HepG2 (cell line): ENCODE measurements around the gene PRXL2A. TPM values are rescaled to one million over a fixed set of nuclear protein-coding genes. Genes with fewer than 3 reads are reported as not detected.

Experiments used
- ATAC-seq: fragments of 200-7000 bp; cut with Tn5 transposase; 3 replicates; pipeline ENCODE4 v1.9.1; 2020; ENCODE audit warnings: mild to moderate bottlenecking, moderate library complexity
- BruUV-seq: library from RNA; stranded (reverse); fragments of 400-500 nt; replicated peaks from 2 replicates; lab custom pipeline; 2021; lab: Mats Ljungman, UMichigan
- CTCF ChIA-PET: fragments of 300-600 bp; formaldehyde crosslinking; extraction: SDS; loops from one replicate; lab custom pipeline; 2021; ENCODE audit warnings: low total read pairs, inconsistent platforms, low intra/inter-chr PET ratio; lab: Yijun Ruan, JAX
- POLR2A ChIA-PET: fragments of 350-600 bp; sonication (Branson Sonifier 250); formaldehyde crosslinking; loops from one replicate; lab custom pipeline; 2020; ENCODE audit warnings: antibody characterized with exemption, inconsistent platforms; lab: Yijun Ruan, JAX
- DNase-seq: peaks from one replicate; pipeline ENCODE4 v3.0.0-alpha.2; 2015; ENCODE audit warnings: low spot score
- FAIRE-seq: peaks from 3 replicates; lab custom pipeline; 2011; peaks lifted over from hg19 to GRCh38; lab: Jason Lieb, UNC
- H2AFZ ChIP-seq: one replicate; pipeline ENCODE4 v1.6.1; 2011; ENCODE audit warnings: low read length, inconsistent platforms
- H3K27ac ChIP-seq: fragments of 300-600 bp; 3 replicates; pipeline ENCODE4 v1.8.0; 2011; ENCODE audit warnings: mixed run types, mild to moderate bottlenecking, mixed read lengths, low read length, inconsistent platforms; ENCODE audit not compliant: insufficient read depth; ENCODE audit errors: extremely low read length
- H3K27me3 ChIP-seq, 2 experiments: fragments of 200-600 bp in 1 of 2; 2 replicates in 1 of 2; 3 replicates in 1 of 2; pipeline versions ENCODE4 v1.6.0 to v1.8.0; 2011; ENCODE audit warnings: low read length in 2 of 2, mild to moderate bottlenecking in 2 of 2, moderate library complexity in 2 of 2, inconsistent platforms in 1 of 2; ENCODE audit not compliant: insufficient read depth in 2 of 2, control insufficient read depth in 1 of 2
- H3K36me3 ChIP-seq, 2 experiments: fragments of 200-600 bp in 1 of 2; replicated peaks in 1 of 2; 2 replicates in 1 of 2; 3 replicates in 1 of 2; pipeline versions ENCODE4 v1.5.1 to v1.8.0; 2011; ENCODE audit warnings: low read length in 2 of 2, inconsistent platforms in 1 of 2; ENCODE audit not compliant: insufficient read depth in 2 of 2, control insufficient read depth in 1 of 2
- H3K4me1 ChIP-seq: 2 replicates; pipeline ENCODE4 v1.5.1; 2012; ENCODE audit warnings: low read length, inconsistent platforms; ENCODE audit not compliant: insufficient read depth
- H3K4me2 ChIP-seq: 2 replicates; pipeline ENCODE4 v1.6.0; 2011; ENCODE audit warnings: low read depth, low read length, inconsistent platforms
- H3K4me3 ChIP-seq, 3 experiments: fragments of 200-600 bp in 1 of 3; sonication (generic), shearing (Covaris generic) in 1 of 3; replicated peaks in 1 of 3; 2 replicates each; pipeline ENCODE4 v1.5.1; 2011 to 2016; ENCODE audit warnings: low read length in 3 of 3, inconsistent platforms in 2 of 3, low read depth in 2 of 3, mild to moderate bottlenecking in 2 of 3, control low read depth in 1 of 3, mixed read lengths in 1 of 3; ENCODE audit not compliant: insufficient read depth in 1 of 3
- H3K79me2 ChIP-seq: one replicate; pipeline ENCODE4 v1.6.1; 2011; ENCODE audit warnings: low read length, inconsistent platforms; ENCODE audit not compliant: insufficient read depth
- H3K9ac ChIP-seq: 2 replicates; pipeline ENCODE4 v1.6.0; 2011; ENCODE audit warnings: mild to moderate bottlenecking, low read depth, low read length, inconsistent platforms; ENCODE audit not compliant: insufficient read depth
- H3K9me3 ChIP-seq: 2 replicates; pipeline ENCODE4 v1.5.1; 2012; ENCODE audit warnings: mild to moderate bottlenecking, low read length
- H4K20me1 ChIP-seq: 2 replicates; pipeline ENCODE4 v1.6.0; 2011; ENCODE audit warnings: inconsistent platforms, mild to moderate bottlenecking, low read length, moderate library complexity; ENCODE audit not compliant: insufficient read depth
- ATF4 ChIP-seq, 2 experiments: fragments of 450-650 bp in 1 of 2; sonication (generic) in 1 of 2; formaldehyde crosslinking; IDR thresholded peaks; 2 replicates each; pipeline versions ENCODE4 v1.5.0 to v1.8.0; 2020 to 2022; ENCODE audit warnings: mild to moderate bottlenecking in 1 of 2, missing genetic modification reagents in 1 of 2
- ATF7-NPFF ChIP-seq: sonication (generic); formaldehyde crosslinking; IDR thresholded peaks from 2 replicates; pipeline ENCODE4 v1.8.1; 2023; ENCODE audit warnings: mild to moderate bottlenecking, low read depth, missing genetic modification reagents, moderate library complexity
- CEBPB ChIP-seq: IDR thresholded peaks from 2 replicates; pipeline ENCODE4 v1.6.1; 2011; ENCODE audit warnings: low read depth, low read length, improper control_type of control experiment, borderline replicate concordance
- EZH2 ChIP-seq: conservative IDR thresholded peaks from 2 replicates; pipeline ENCODE4 v1.6.1; 2012; ENCODE audit warnings: mild to moderate bottlenecking, low read depth, low read length, moderate library complexity
- GABPB1 ChIP-seq: IDR thresholded peaks from 2 replicates; pipeline ENCODE4 v1.6.1; 2016; ENCODE audit warnings: mild to moderate bottlenecking, missing genetic modification reagents, moderate library complexity, missing compliant biosample characterization
- NR2C2 ChIP-seq: sonication (generic); formaldehyde crosslinking; IDR thresholded peaks from 2 replicates; pipeline ENCODE4 v1.4.0; 2020; ENCODE audit warnings: missing genetic modification reagents, mild to moderate bottlenecking, moderate library complexity, borderline replicate concordance
- ZBTB7A ChIP-seq: sonication (generic); formaldehyde crosslinking; IDR thresholded peaks from 2 replicates; pipeline ENCODE4 v1.8.0; 2022; ENCODE audit warnings: mild to moderate bottlenecking, missing genetic modification reagents
- ZNF121 ChIP-seq: sonication (generic); formaldehyde crosslinking; IDR thresholded peaks from 2 replicates; pipeline ENCODE4 v1.5.0; 2020; ENCODE audit warnings: mild to moderate bottlenecking, missing genetic modification reagents
- ZNF230 ChIP-seq: sonication (generic); formaldehyde crosslinking; IDR thresholded peaks from 2 replicates; pipeline ENCODE4 v1.4.0; 2020; ENCODE audit warnings: mild to moderate bottlenecking, missing genetic modification reagents
- ZNF644 ChIP-seq: IDR thresholded peaks from 2 replicates; pipeline ENCODE4 v1.6.1; 2016; ENCODE audit warnings: low read depth
- ZNF788 ChIP-seq: sonication (generic); formaldehyde crosslinking; IDR thresholded peaks from 2 replicates; pipeline ENCODE4 v1.5.0; 2020; ENCODE audit warnings: mild to moderate bottlenecking, missing genetic modification reagents, borderline replicate concordance
- ZNF816 ChIP-seq: sonication (generic); formaldehyde crosslinking; IDR thresholded peaks from 2 replicates; pipeline ENCODE4 v1.8.0; 2022; ENCODE audit warnings: missing genetic modification reagents, mild to moderate bottlenecking, borderline replicate concordance
- ZNF883 ChIP-seq: sonication (generic); formaldehyde crosslinking; IDR thresholded peaks from 2 replicates; pipeline ENCODE4 v1.5.1; 2020; ENCODE audit warnings: mild to moderate bottlenecking, missing genetic modification reagents; ENCODE audit errors: not compliant biosample characterization
- WGBS: methylation state at CpG from one replicate; pipeline ENCODE4 v1.1.6; 2017; ENCODE audit warnings: low lambda C conversion rate; 5-methylcytosine and 5-hydroxymethylcytosine counted together
- in situ Hi-C: cut with HindIII; loops from 2 replicates; pipeline ENCODE4 v1.10.0; 2017; ENCODE audit warnings: low pct_unique_long_range_greater_than_20kb; ENCODE audit not compliant: extremely low pct_ligation_motif_present
- intact Hi-C: fragments of 100-400 bp; cut with micrococcal nuclease; formaldehyde crosslinking; loops from one replicate; pipeline ENCODE4 v1.10.0; 2022; ENCODE audit not compliant: unreplicated experiment
- polyA plus RNA-seq, 8 experiments: library from polyadenylated mRNA; depleted of rRNA in 3 of 8; stranded (reverse) in 7 of 8; unstranded in 1 of 8; fragments of >200 nt; fragmentation: Illumina TruSeq in 4 of 8; extraction: Trizol in 4 of 8; gene quantifications; 2 replicates each; pipeline versions ENCODE4 v1.2.1 to v1.2.3, GENCODE V29; 2011 to 2016; ENCODE audit warnings: low read depth in 4 of 8, missing spikeins in 1 of 8, mixed read lengths in 1 of 8; ENCODE audit not compliant: insufficient read depth in 1 of 8
- total RNA-seq, 5 experiments: library from RNA; depleted of rRNA; stranded (reverse); fragments of >200 nt; fragmentation: Illumina TruSeq; extraction: Trizol; gene quantifications; 2 replicates each; pipeline ENCODE4 v1.2.3, GENCODE V29; 2016; ENCODE audit warnings: low read depth in 1 of 5

PRXL2A gene
- total and polyA plus RNA-seq, 2 of the 13 experiments (the other 11 are each of a cell fraction or from before 2014, with no cell fraction given): 43.9 to 79.9 TPM

GRCh38 chr10:80397014-80397413, 11.3 kb upstream of the PRXL2A start:
- 70% methylated on average over 2 of the region's 2 CpGs for WGBS
- POLR2A ChIA-PET: interaction anchor here (2.7 kb wide), 1 partner anchor 11 kb away, joined by 18 read pairs; the partner anchor contains the start of gene PRXL2A
- no peak for FAIRE-seq

GRCh38 chr10:80400136-80400804, 8.1 kb upstream of the PRXL2A start:
- peaks cover 0 to 5% of the 10 kb centered on the region in 2 experiments; a peak in 1 of 5 replicates for H3K27me3 ChIP-seq
- no peak overlapping the region for H3K4me2 ChIP-seq
- ATAC-seq (peak; percentile 46; the same call in 1 of the 3 replicates), DNase-seq (no peak), FAIRE-seq (no peak)
- H3K9me3 ChIP-seq: no peaks in the 10 kb centered on the region
- H3K27ac ChIP-seq: no peak overlapping the region
- no peaks in the 10 kb centered on the region for H3K79me2 ChIP-seq
- in situ Hi-C loops (no loop called here), intact Hi-C loops (no loop called here)
- no peaks in the 10 kb centered on the region for H4K20me1 ChIP-seq
- no peak for TF ChIP-seq EZH2
- no peak for TF ChIP-seq ZNF816 (CRISPR knock-in tag)
- no peak for TF ChIP-seq ZNF788 (CRISPR knock-in tag)
- no peak for TF ChIP-seq ZNF230
- TF ChIP-seq ZNF644 (CRISPR knock-in tag): no peak
- no peak for TF ChIP-seq GABPB1 (CRISPR knock-in tag)
- TF ChIP-seq NR2C2 (CRISPR knock-in tag): no peak
- no peak for TF ChIP-seq ZNF121 (CRISPR knock-in tag)
- WGBS: 51% methylated on average over 8 of the region's 8 CpGs
- no peak overlapping the region for H3K9ac ChIP-seq
- H3K4me3 ChIP-seq: no peak overlapping the region
- ChIA-PET CTCF (no interaction called here), POLR2A (no interaction called here)
- BruUV-seq: no TSS peak
- no peaks in the 10 kb centered on the region for H3K36me3 ChIP-seq
- peaks cover 9% of the 10 kb centered on the region for H3K4me1 ChIP-seq
- no peak overlapping the region for H2AFZ ChIP-seq

More at GRCh38 chr10:80397014-80397413, 11.3 kb upstream of the PRXL2A start:
- intact Hi-C loops: no loop called here
- ATAC-seq: no peak
- Histone ChIP-seq H3K9me3 (no peaks in the 10 kb centered on the region), H3K9ac (no peak overlapping the region), H3K79me2 (no peaks in the 10 kb centered on the region), H3K36me3 (no peaks in the 10 kb centered on the region), H3K27ac (no peak overlapping the region), H3K27me3 (peaks cover 1 to 5% of the 10 kb centered on the region in 2 experiments; a peak in 2 of 5 replicates), H2AFZ (no peak overlapping the region), H3K4me2 (no peak overlapping the region), H3K4me1 (peaks cover 18% of the 10 kb centered on the region), H3K4me3 (no peak overlapping the region), H4K20me1 (no peaks in the 10 kb centered on the region)
- DNase-seq: no peak
- in situ Hi-C loops: no loop called here
- TF ChIP-seq ATF7-NPFF (CRISPR knock-in tag) (no peak), CEBPB (peak; percentile 23; the same call in 1 of the 2 replicates), ZBTB7A (CRISPR knock-in tag) (no peak), ATF4 (CRISPR knock-in tag; IDR thresholded peaks at IDR 0.05) (peak in 1 of 2 experiments; percentile 37; a peak in 1 of 4 replicates), ZNF883 (CRISPR knock-in tag) (no peak)
- BruUV-seq: no TSS peak
- CTCF ChIA-PET: no interaction called here
